ENCODE data around the gene GSG1L. TPM values are rescaled to one million over a fixed set of nuclear protein-coding genes. Genes with fewer than 3 reads are reported as not detected.
A peak's percentile ranks its signal among the peaks of the same experiment; 100 is the strongest.

Gene GSG1L
- total and polyA plus RNA-seq, 12 donors, result 0.11 TPM; not detected in 11

GRCh38 chr16:27781981-27782880, 281.3 kb downstream of the GSG1L start:
- H3K9me3 ChIP-seq (replicated peaks in 1 of 3), result no peaks in the 10 kb centered on the region
- no peak overlapping the region for H3K27ac ChIP-seq
- no peaks in the 10 kb centered on the region for H3K36me3 ChIP-seq (replicated peaks in 1 of 2)
- intact Hi-C loops (cut with DNase I), result no loop called here
- whole genome bisulfite sequencing, 4 donors, result 71 to 80% (median 74%) methylated on average over 13 to 19 of the region's 19 CpGs
- no peak for TF ChIP-seq CTCF (IDR thresholded peaks at IDR 0.05)
- TF ChIP-seq POLR2A (IDR thresholded peaks at IDR 0.05), result no peak
- no peaks in the 10 kb centered on the region for H3K27me3 ChIP-seq
- no peak for DNase-seq
- no peak overlapping the region for H3K4me3 ChIP-seq
- H3K4me1 ChIP-seq (replicated peaks in 1 of 2), result no peaks in the 10 kb centered on the region

GRCh38 chr16:27781195-27781524, 282.4 kb downstream of the GSG1L start:
- 42 to 50% (median 45%) methylated on average over 5 to 7 of the region's 7 CpGs for whole genome bisulfite sequencing, 4 donors
- DNase-seq, result no peak
- no peaks in the 10 kb centered on the region for H3K36me3 ChIP-seq (replicated peaks in 1 of 2)
- no peak for TF ChIP-seq POLR2A (IDR thresholded peaks at IDR 0.05)
- no peak for TF ChIP-seq CTCF (IDR thresholded peaks at IDR 0.05)
- no peak overlapping the region for H3K27ac ChIP-seq
- no peaks in the 10 kb centered on the region for H3K27me3 ChIP-seq
- H3K9me3 ChIP-seq (replicated peaks in 1 of 3), result no peaks in the 10 kb centered on the region
- H3K4me3 ChIP-seq, result no peak overlapping the region
- intact Hi-C loops (cut with DNase I), result no loop called here
- H3K4me1 ChIP-seq (replicated peaks in 1 of 2), result no peaks in the 10 kb centered on the region

GRCh38 chr16:27780468-27781194, 282.9 kb downstream of the GSG1L start:
- no peak overlapping the region for H3K27ac ChIP-seq
- no peaks in the 10 kb centered on the region for H3K36me3 ChIP-seq (replicated peaks in 1 of 2)
- no peak for DNase-seq
- intact Hi-C loops (cut with DNase I), result no loop called here
- H3K4me3 ChIP-seq, result no peak overlapping the region
- TF ChIP-seq POLR2A (IDR thresholded peaks at IDR 0.05), result no peak
- no peak for TF ChIP-seq CTCF (IDR thresholded peaks at IDR 0.05)
- H3K9me3 ChIP-seq (replicated peaks in 1 of 3), result no peaks in the 10 kb centered on the region
- no peaks in the 10 kb centered on the region for H3K27me3 ChIP-seq
- WGBS, 4 donors, result 81 to 86% (median 83%) methylated on average over 3 to 8 of the region's 8 CpGs
- H3K4me1 ChIP-seq (replicated peaks in 1 of 2), result no peaks in the 10 kb centered on the region

GRCh38 chr16:27779641-27780164, 283.8 kb downstream of the GSG1L start:
- DNase-seq, result peak in 4 of 7 donors; percentile 4 to 60 (median 24)
- TF ChIP-seq POLR2A (IDR thresholded peaks at IDR 0.05), result no peak
- TF ChIP-seq CTCF (IDR thresholded peaks at IDR 0.05), result peak in 2 of 6 experiments; percentile 18 to 29
- no peaks in the 10 kb centered on the region for H3K27me3 ChIP-seq
- no peaks in the 10 kb centered on the region for H3K36me3 ChIP-seq (replicated peaks in 1 of 2)
- H3K27ac ChIP-seq, result no peak overlapping the region
- intact Hi-C loops (cut with DNase I), result no loop called here
- no peaks in the 10 kb centered on the region for H3K9me3 ChIP-seq (replicated peaks in 1 of 3)
- no peak overlapping the region for H3K4me3 ChIP-seq
- WGBS, 4 donors, result 67 to 80% (median 71%) methylated on average over 23 of the region's 23 CpGs
- H3K4me1 ChIP-seq (replicated peaks in 1 of 2), result no peaks in the 10 kb centered on the region

Measured in adrenal gland (tissue), 12 donors.